GM19193 (cell line): ENCODE data around the gene TFF1.

Experiments
- POLR2A ChIP-seq: IDR thresholded peaks from 4 replicates; pipeline ENCODE4 v1.6.1; 2011; ENCODE audit not compliant: insufficient read depth, insufficient read length; ENCODE audit errors: extremely low read depth

TFF1 gene

GRCh38 chr21:42347601-42348327 lies 18.6 kb downstream of the TFF1 start:
- TF ChIP-seq POLR2A = no peak

GRCh38 chr21:42346866-42347600 lies 19.3 kb downstream of the TFF1 start:
- TF ChIP-seq POLR2A = no peak

GRCh38 chr21:42346441-42346840 lies 19.9 kb downstream of the TFF1 start:
- no peak for TF ChIP-seq POLR2A

DNA sequence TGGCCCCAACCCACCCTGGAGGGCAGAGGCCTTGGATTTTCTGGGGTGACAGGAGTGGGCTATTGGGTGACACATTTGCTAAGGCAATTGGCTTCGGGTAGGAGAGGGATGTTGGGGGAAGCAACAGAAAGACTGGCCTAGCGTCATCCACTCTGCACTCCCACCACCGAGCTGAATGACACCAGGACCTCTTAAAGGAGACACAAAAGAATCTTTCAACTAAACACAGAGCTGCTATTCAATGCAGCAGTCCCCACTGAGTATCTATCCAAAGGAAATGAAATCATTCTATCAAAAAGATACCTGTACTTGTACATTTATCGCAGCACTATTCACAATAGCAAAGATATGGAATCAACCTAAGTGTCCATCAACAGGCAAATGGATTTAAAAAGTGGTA lies 21.7 kb downstream of the TFF1 start:
- TF ChIP-seq POLR2A = no peak

- TF ChIP-seq POLR2A = no peak
These were observed 22.3 kb downstream of the TFF1 start for GRCh38 chr21:42343963-42344510.

GRCh38 chr21:42343556-42343955 lies 22.8 kb downstream of the TFF1 start:
- no peak for TF ChIP-seq POLR2A

- TF ChIP-seq POLR2A = no peak
These were observed 23.2 kb downstream of the TFF1 start for GRCh38 chr21:42343101-42343500.

- TF ChIP-seq POLR2A = no peak
These were observed 24.4 kb downstream of the TFF1 start for GRCh38 chr21:42341776-42342542.

DNA sequence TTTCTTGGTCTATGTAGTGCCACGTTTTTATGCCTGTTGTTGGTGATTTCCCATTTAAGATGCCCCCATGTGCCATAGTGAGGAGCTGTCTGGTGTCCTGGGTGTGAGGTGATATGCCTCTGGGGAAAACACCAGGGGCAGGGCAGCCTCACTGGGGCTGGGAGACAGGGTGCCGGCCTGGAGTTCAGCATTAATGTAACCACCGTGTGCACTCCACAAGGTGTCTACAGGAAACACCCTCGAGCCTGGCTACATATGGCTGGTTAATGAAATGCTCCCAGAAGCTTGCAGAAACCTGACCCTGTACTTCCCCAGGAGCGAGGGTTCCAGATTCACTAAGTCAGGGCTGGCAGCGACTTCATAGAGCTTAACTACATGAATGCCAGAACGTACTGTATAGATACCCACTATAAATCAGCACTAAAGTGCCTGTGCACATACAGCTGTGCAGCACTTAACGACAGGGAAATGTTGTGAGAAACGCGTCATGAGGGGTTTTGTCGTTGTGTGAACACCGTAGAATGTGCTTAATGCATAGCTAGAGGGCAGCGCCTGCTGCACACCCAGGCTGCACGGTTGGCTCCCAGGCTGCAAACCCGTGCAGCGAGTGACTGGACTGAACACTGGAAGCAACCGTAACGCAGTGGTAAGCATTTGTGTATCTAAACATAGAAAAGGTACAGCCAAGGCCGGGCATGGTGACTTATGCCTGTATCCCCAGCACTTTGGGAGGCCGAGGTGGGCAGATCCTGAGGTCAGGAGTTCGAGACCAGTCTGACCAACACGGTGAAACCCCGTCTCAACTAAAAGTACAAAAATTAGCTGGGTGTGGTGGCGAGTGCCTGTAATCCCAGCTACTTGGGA lies 25.9 kb downstream of the TFF1 start:
- no peak for TF ChIP-seq POLR2A

- TF ChIP-seq POLR2A = no peak
These were observed 27.3 kb downstream of the TFF1 start for GRCh38 chr21:42338729-42339715.

- no peak for TF ChIP-seq POLR2A
These were observed 28.3 kb downstream of the TFF1 start for GRCh38 chr21:42337830-42338728.

- TF ChIP-seq POLR2A = no peak
These were observed 29.1 kb downstream of the TFF1 start for GRCh38 chr21:42337276-42337675.
